HG02981 (cell line): Measurements from ENCODE around the gene GTF2H2C.
"Not testable (repeated sequence)": the region's sequence is repeated elsewhere in the genome, so short reads cannot be mapped to it uniquely, and the experiment has no call there.

Source experiments
- ATAC-seq: cut with Tn5 transposase; IDR thresholded peaks from one replicate; pipeline ENCODE4 v1.9.1; 2021; ENCODE audit warnings: mild to moderate bottlenecking, moderate library complexity; ENCODE audit not compliant: unreplicated experiment

Gene GTF2H2C

GRCh38 chr5:69559908-69560330 lies at the start of gene GTF2H2C:
Gene GTF2H2C, plus strand, starts transcription at chr5:69560191. Its CDS starts 4,942 bp downstream, at chr5:69565133.
- peak; percentile 99 for ATAC-seq

- ATAC-seq, result no peak
These were observed 49.3 kb upstream of the GTF2H2C start for GRCh38 chr5:69510694-69511093.

DNA sequence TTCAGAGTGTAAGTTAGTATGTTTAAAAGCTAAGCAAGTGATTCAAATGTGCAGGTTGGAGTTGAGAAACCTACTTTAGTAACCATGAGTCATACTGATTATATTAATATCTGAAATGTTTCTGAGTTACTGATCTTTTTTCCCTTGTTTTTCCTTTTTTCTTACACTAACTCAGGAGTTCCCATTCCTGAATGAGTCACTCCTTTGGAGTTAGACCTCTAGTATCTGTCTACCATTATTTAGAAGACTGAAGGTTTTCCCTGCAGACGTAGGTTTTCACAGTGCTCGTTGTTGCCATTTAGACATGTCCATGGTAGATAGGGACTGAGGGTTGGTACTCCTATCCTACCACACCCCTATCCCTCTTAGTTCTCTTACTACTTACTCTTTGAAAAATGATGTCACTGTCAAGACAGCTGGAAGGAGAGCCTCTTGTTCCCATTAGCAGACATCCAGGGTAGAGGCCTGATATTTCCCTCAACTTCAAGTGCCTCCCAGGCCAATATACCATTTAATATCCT lies 47.2 kb upstream of the GTF2H2C start:
- no peak for ATAC-seq

GRCh38 chr5:69515570-69515969 lies 44.4 kb upstream of the GTF2H2C start:
- ATAC-seq, result not testable (repeated sequence)

DNA sequence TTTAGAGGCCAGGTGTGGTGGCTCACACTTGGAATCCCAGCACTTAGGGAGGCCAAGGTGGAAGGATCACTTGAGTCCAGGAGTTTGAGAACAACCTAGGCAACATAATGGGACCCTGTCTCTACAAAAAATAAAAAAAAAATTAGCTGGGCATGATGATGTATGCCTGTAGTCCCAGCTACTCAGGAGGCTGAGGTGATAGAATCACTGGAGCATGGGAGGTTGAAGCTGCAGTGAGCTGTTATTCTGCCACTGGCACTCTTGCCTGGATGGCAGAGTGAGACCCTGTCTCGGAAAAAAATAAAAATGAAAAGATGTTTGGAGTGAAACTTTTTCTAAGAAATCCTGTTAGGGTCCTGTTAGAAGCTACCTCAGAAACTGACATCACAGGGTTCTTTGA lies 43.2 kb upstream of the GTF2H2C start:
- ATAC-seq, result no peak

GRCh38 chr5:69517763-69518212 lies 42.2 kb upstream of the GTF2H2C start:
- ATAC-seq, result no peak

DNA sequence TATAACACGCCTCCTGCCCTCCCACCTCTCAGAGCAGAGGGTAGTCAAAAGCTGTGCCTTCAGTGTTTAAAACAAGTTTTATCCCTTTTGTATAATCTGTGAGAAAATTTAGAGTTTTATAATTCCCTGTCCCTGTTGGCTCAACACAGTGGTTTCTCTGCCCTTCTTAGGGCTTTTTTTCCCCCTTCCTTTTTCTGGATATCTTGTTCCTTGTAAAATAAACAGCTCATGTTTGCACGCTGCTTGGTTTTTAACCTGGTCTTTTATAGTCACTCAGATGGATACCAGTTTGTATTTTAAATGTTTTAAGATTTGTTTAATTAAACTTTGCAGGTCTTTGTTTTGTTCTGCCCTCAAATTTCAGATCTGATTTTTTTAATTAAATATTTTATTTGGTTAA lies 40.7 kb upstream of the GTF2H2C start:
- no peak for ATAC-seq

DNA sequence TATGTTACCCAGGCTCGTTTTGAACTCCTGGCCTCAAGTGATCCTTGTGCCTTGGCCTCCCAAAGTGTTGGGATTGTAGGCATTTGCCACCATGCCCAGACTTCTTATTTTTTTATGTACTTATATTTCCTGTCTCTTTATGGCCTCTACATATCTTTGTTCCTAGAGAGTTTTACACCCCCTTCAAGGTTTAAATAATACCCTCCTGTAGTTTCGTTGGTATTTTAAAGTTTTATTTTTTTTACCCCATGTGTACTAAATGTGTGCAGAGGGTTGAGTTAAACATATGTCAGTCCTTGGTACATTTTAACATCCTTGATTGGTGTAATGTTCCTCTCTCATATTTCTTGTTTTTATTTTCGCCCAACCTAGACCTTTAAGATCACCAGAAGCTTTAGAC lies 38.0 kb upstream of the GTF2H2C start:
- no peak for ATAC-seq

DNA sequence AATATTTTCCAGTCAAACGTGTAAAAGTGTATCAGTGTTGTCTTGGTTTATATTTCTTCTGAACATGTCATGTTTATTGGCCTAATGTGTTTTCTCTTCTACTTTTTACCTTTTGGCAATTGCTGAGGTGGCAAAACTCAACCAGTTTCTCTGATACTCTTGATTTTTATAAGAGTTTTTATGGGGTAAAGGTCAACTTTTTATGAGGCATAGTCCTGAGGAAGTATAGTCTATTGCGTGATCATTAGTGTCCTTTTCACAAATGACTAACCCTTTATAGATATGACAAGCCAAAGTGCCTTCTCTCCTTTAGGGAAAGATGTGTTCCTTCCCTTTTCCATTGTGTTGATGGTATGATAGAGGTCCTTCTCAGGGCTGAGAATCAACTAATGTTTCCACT lies 34.5 kb upstream of the GTF2H2C start:
- no peak for ATAC-seq

DNA sequence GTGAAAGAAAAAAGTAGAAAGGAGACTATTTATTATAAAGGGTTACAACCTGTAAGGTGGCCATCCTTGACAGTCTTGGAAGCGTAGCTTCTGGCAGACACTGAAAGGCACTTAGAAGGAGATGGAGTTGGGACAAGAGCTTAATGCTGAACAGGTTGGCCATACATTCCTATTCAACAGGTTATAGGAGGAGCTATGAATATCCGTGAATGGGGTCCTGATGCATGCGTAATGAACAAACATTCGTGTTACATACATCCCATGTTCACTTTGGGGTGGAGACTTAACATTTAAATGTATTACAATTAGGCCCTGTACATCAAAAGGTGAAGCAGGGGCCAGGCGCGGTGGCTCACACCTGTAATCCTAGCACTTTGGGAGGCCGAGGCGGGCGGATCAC lies 33.3 kb upstream of the GTF2H2C start:
- no peak for ATAC-seq

GRCh38 chr5:69527128-69527770 lies 32.7 kb upstream of the GTF2H2C start:
- ATAC-seq, result no peak

DNA sequence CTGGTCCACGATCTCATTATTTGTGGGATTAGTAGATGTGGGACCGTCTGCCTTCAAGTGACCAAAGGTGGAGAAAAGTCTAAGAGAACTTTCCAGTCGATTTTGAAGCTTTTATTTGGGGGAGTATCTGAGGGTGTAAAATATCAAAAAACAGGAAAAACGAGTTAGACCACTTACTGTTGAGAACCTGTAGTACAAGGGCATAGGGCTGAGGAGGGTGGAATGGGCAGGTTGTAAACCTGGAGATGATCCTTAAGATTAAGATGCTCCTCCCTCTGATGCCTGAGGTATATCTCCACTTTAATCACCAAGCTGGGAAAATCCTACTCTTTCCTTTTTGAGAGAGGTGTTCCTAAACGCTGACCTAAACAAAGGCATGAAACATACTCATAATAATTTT lies 32.0 kb upstream of the GTF2H2C start:
- ATAC-seq, result no peak

DNA sequence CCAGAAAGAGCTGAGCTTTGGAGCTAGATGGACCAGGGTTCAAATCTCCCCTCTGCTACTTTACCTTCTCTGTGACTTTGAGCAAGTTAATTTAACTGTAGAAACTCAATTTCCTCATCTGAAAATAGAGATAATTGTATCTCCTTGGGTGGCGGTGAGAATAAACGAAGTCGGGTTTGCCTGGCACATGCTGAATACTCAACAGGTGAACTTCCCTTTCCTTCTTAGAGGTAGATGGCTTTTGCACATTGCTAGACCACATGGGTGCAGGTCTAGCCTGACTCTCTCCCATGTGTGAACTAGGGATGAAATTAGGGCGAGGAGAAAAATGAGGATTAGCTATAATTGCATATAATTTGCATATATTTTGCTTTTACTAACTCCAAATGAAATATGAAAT lies 31.4 kb upstream of the GTF2H2C start:
- no peak for ATAC-seq

- ATAC-seq, result no peak
These were observed 29.2 kb upstream of the GTF2H2C start for GRCh38 chr5:69530561-69531405.

DNA sequence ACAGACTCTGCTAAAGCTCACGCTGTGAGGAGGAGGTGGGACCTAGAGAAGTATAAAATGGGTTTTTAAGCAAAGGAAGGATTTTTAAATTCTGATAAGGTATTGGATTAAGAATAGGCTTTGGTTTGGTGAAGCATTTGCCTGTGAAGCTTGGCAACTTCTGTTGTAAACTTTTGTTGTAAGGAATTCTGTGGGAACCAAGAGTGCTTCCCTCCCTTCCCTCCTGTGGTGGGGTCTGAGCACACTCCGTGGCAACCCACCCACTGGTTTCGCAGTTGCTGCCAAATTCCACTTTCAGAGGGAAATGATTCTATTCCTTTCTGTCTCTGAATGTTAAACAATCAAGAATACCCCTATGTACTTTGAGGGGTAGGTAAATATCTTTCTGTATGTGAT lies 28.6 kb upstream of the GTF2H2C start:
- no peak for ATAC-seq

DNA sequence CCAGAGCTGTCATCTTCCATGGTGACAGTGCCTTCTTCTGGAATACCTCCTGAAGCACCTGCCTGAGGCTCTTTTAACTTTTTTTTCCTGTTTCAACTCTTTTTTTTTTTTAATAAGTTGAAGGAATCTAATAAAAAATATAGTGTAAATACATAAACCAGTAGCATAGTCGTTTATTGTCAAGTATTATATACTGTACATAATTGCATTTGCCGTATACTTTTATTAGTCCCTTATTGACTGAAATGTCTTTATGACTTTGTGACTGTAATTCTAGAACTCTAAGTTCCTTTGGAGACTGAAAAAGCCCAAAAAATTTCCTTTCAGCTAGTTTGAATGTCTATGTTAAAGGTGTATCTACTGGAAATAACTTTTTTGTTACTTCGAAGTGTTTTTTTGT lies 22.1 kb upstream of the GTF2H2C start:
- not testable (repeated sequence) for ATAC-seq

DNA sequence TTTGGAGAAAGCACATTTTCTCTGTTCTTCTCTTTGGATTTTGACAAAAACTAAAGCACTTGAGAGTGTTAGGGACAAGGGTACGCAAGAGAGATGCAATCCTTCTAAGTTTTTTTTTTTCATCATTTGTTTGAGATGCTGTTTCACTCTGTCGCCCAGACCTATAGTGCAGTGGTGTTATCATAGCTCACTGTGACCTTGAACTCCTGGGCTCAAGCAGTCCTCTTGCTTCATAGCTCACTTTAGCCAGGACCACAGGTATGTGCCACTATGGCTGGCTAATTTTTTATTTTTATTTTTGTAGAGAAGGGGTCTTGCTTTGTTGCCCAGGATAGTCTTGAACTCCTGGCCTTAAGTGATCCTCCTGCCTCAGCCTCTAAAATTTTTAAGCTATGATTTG lies 21.3 kb upstream of the GTF2H2C start:
- ATAC-seq, result not testable (repeated sequence)

DNA sequence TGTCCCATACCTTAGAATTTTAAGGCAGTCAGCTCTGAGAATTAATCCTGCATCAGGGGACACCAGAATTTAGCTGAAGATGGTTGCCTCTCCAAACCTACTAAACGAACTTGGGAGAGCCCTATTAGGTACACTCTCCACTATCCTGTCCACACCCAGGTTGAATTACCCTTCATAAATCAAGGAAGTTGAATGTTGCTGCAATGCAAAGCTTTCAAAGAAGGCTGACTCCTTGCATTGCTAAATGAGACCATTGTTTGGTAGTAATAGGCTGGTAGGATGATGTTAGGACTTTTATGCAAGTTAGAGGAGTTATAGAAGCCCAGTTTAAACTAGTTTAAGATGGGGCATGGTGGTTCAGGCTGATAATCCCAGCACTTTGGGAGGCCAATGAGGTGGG lies 18.6 kb upstream of the GTF2H2C start:
- ATAC-seq, result not testable (repeated sequence)

GRCh38 chr5:69542838-69543618 lies 17.0 kb upstream of the GTF2H2C start:
- ATAC-seq, result not testable (repeated sequence)

GRCh38 chr5:69544602-69545001 lies 15.4 kb upstream of the GTF2H2C start:
- ATAC-seq, result not testable (repeated sequence)
